Activated naive CD8-positive, alpha-beta T cell treated with anti-CD3 and anti-CD28 coated beads, Interleukin-2, amount 50 U/mL, for 24 hours (primary cell): ENCODE data around the gene CMC1.

Experiments
- ATAC-seq: fragments of 150-1000 bp; cut with Tn5 transposase; one replicate; pipeline ENCODE4 v1.10.0; 2021
- DNase-seq: peaks from one replicate; pipeline ENCODE4 v3.0.0; 2021
- H3K27ac Mint-ChIP-seq: one replicate; pipeline ENCODE4 v1.8.0; 2021; ENCODE audit warnings: mild to moderate bottlenecking, mixed read lengths
- H3K27me3 Mint-ChIP-seq: one replicate; pipeline ENCODE4 v1.8.0; 2021; ENCODE audit warnings: mixed read lengths
- H3K36me3 Mint-ChIP-seq: one replicate; pipeline ENCODE4 v1.8.0; 2021; ENCODE audit warnings: low read depth, mixed read lengths
- H3K4me1 Mint-ChIP-seq: one replicate; pipeline ENCODE4 v1.8.0; 2021; ENCODE audit warnings: mixed read lengths
- H3K4me3 Mint-ChIP-seq: one replicate; pipeline ENCODE4 v1.8.0; 2021; ENCODE audit warnings: mild to moderate bottlenecking, moderate library complexity, mixed read lengths
- H3K9me3 Mint-ChIP-seq: one replicate; pipeline ENCODE4 v1.8.0; 2021; ENCODE audit warnings: mixed read lengths

Gene CMC1

DNA sequence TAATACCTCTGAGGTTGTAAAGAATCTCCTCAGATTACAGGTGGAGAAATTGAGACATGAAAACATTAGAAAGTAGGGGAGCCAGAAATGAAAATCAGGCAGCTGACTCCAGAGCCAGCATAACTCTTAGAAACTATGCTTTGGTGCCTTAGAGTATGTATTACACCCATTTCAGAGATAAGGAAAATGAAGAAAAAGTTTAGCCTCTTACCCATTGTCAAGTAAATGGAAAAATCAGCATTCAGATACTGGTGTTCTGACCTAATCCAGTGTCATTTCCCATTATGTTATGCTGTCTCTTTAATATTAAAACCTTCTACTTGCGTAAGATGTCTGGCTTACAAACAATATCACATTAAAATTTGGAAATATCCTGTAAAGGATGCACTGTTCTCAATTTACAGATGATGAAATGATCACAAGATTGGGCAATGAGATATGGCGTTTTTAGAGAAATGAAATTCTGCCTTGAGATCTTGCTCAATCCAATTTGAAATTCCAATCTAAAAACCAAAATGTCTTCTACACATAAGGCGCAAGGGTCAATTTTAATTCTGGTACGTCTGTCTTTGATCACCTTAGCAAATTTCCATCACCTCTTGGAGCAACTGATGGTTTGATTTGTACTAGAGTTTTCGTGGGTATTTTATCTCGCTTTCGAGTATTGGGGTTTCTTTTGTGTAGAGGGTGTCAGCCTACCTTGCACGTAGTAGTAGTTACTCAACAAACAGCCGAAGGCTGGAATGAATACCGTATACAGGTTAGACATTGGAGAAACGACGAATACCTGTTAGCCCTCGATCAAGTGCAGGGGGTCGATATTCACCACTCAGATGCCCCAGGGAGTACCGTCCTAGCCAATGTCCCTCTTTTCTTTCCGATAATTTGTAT lies 106.2 kb downstream of the CMC1 start:
- Mint-ChIP-seq H3K4me1 (peaks cover 57% of the 10 kb centered on the region), H3K36me3 (peaks cover 19% of the 10 kb centered on the region), H3K27me3 (no peaks in the 10 kb centered on the region), H3K27ac (peak overlapping the region; percentile 94), H3K4me3 (peak overlapping the region; percentile 92), H3K9me3 (peaks cover 4% of the 10 kb centered on the region)
- ATAC-seq, result no peak
- peak; percentile 14 for DNase-seq

DNA sequence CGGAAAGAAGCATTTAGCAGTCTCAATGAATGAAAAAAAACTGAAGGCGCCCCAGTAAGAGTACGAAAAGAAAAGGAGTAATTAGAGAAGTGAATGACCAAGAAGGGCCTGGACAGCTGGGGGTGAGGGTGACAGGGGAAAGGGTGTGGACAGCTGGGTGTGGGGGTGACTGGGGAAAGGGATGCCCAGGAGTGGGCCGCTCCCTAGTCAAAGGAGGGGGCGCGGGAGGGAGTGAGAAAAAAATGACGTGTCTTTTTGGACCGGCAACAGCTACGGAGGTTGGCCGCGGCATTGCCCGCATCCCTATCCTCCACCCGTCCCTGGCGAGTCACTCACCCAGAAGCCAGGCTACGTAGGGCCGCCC lies 106.8 kb downstream of the CMC1 start:
- H3K36me3 Mint-ChIP-seq, result peaks cover 21% of the 10 kb centered on the region
- ATAC-seq (peak; percentile 87), DNase-seq (no peak)
- no peaks in the 10 kb centered on the region for H3K27me3 Mint-ChIP-seq
- H3K4me3 Mint-ChIP-seq, result peak overlapping the region; percentile 92
- H3K9me3 Mint-ChIP-seq, result peaks cover 4% of the 10 kb centered on the region
- peaks cover 51% of the 10 kb centered on the region for H3K4me1 Mint-ChIP-seq
- peak overlapping the region; percentile 94 for H3K27ac Mint-ChIP-seq

DNA sequence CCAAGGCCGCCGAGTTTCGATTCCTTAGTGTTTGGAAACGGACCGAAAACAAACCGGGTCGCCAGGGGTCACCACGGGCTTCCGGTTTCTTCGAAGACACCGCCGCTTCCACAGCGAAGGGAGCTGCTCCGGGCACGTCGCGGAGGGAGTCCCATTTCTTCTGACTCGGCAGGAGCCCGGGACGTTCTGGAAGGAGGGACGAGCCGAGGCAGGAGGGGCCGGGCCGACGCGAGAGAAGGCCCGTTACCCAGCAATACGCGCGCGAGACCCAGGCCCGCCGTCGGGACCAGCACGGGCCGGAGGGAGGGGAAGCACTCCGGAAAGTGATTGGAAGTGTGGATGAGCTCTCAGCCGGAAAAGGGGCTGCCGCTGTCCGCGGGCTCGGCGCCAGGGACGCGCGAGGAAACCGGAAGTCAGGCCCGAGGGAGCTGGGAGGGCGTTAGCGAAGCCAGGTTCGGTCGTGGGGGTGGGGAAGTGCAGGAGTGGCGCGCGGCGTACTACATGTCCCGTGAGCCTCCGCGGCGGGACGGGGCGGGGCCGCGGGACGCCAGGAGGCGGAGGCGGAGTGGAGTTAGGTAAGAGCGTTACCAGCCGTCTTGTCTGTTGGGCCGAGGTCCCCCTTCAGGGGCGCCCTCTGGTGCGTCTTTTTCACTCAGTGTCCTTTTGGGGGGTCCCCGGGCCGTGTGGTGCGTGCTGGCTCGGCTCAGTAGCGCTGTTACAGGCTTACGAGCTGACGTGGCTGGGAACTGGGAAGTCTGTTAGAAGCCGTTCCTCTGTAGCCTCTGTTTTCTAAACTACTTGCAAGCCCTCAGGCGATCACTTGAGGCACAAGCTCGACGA lies 107.4 kb downstream of the CMC1 start, which contains the start of the genes AZI2 and ZCWPW2:
Gene AZI2 (minus strand): TSS at position 196 of the 840 bp plus-strand sequence. CDS start 8,207 bp downstream, outside the sequence.
Gene ZCWPW2 (plus strand): TSS at position 93 of the 840 bp plus-strand sequence. CDS start 64,348 bp downstream, outside the sequence.
- Mint-ChIP-seq H3K4me3 (peak within 1 kb of the TSS; percentile 92), H3K9me3 (peaks cover 9% of the 10 kb centered on the region), H3K4me1 (peaks cover 48% of the 10 kb centered on the region), H3K27ac (peak within 1 kb of the TSS; percentile 94), H3K27me3 (no peaks in the 10 kb centered on the region), H3K36me3 (peaks cover 27% of the 10 kb centered on the region)
- peak; percentile 93 for DNase-seq
- peak; percentile 93 for ATAC-seq

DNA sequence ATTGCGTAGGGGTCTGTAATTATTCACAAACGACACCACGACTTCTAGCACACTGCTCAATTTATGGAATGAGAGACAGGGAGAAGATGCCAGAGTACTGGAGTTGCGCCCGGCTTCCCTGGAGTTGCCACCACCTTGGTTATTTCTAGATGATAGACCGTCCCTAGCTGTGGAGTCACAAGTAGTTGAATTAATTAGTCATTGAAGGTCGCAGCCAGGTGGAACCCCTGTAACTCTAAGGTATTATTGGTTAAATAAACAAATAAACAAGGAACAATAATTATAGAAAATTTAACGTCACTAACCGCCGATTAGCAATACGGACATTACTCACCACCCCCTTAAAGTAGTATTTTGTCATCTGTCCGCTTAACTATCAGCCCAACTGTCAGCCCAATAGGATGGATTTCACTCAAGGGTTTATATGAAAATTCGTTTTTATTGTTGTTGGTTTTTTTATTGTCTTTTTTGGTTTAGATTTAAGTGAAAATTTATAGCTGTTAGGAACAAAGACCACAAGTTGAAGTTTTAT lies 108.1 kb downstream of the CMC1 start:
- peak; percentile 1 for ATAC-seq
- Mint-ChIP-seq H3K4me3 (peak overlapping the region; percentile 92), H3K4me1 (peaks cover 48% of the 10 kb centered on the region)

More for the DNA sequence above, 108.1 kb downstream of the CMC1 start:
- Mint-ChIP-seq H3K27ac (peak overlapping the region; percentile 94), H3K36me3 (peaks cover 29% of the 10 kb centered on the region), H3K9me3 (peaks cover 13% of the 10 kb centered on the region), H3K27me3 (no peaks in the 10 kb centered on the region)
- no peak for DNase-seq
